Activated T-helper 17 cell treated with anti-CD3 and anti-CD28 coated beads, Interleukin-2, amount 50 U/mL, for 72 hours (primary cell): ENCODE measurements around the gene FGD5. TPM values are rescaled to one million over a fixed set of nuclear protein-coding genes. Genes with fewer than 3 reads are reported as not detected.
A peak's percentile ranks its signal among the peaks of the same experiment; 100 is the strongest.
"Not testable (repeated sequence)": the region's sequence is repeated elsewhere in the genome, so short reads cannot be mapped to it uniquely, and the experiment has no call there.

Experiments used
- ATAC-seq: fragments of 150-1000 bp; cut with Tn5 transposase; replicated peaks from 2 replicates; pipeline ENCODE4 v1.10.0; 2021; ENCODE audit warnings: mild to moderate bottlenecking, moderate library complexity
- H3K27ac Mint-ChIP-seq: one replicate; pipeline ENCODE4 v1.8.0; 2022; ENCODE audit warnings: mixed read lengths
- H3K27me3 Mint-ChIP-seq: one replicate; pipeline ENCODE4 v1.8.0; 2022; ENCODE audit warnings: mixed read lengths
- H3K36me3 Mint-ChIP-seq: one replicate; pipeline ENCODE4 v1.8.0; 2022; ENCODE audit warnings: low read depth, mild to moderate bottlenecking, mixed read lengths
- H3K4me1 Mint-ChIP-seq: one replicate; pipeline ENCODE4 v1.8.0; 2022; ENCODE audit warnings: mixed read lengths
- H3K4me3 Mint-ChIP-seq: one replicate; pipeline ENCODE4 v1.8.0; 2022; ENCODE audit warnings: mild to moderate bottlenecking, mixed read lengths
- H3K9me3 Mint-ChIP-seq: one replicate; pipeline ENCODE4 v1.8.0; 2022; ENCODE audit warnings: mixed read lengths
- total RNA-seq, 2 donors: library from RNA; stranded (reverse); gene quantifications; one replicate each; pipeline ENCODE4 v1.2.3, GENCODE V29; 2022

Gene FGD5
- total RNA-seq, 2 donors from 2014 or later: 0.06 to 0.74 TPM

DNA sequence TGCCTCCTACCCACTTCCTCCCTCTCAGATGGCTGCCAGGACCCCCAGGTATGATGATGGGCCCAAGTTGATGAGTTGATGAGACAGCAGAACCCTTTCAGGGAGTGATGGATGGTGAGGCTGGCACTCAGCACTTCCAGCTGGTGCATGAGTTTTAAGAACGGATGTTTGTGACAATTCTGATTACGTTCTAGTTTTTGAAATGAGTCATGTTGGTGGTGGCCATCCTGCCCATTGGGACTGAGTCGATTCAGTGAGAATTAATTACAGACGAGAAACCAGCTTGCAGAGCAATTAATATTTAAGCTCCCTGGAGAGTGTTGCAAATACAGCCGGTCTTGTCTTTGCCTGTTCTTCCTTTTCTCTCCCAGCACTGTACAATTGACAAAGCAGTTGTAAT lies 71.7 kb downstream of the FGD5 start:
- Mint-ChIP-seq H3K9me3 (no peaks in the 10 kb centered on the region), H3K27ac (peak overlapping the region; percentile 12), H3K4me1 (peaks cover 15% of the 10 kb centered on the region), H3K27me3 (no peaks in the 10 kb centered on the region), H3K36me3 (no peaks in the 10 kb centered on the region), H3K4me3 (peak overlapping the region; percentile 60)
- peak; percentile 91 for ATAC-seq

DNA sequence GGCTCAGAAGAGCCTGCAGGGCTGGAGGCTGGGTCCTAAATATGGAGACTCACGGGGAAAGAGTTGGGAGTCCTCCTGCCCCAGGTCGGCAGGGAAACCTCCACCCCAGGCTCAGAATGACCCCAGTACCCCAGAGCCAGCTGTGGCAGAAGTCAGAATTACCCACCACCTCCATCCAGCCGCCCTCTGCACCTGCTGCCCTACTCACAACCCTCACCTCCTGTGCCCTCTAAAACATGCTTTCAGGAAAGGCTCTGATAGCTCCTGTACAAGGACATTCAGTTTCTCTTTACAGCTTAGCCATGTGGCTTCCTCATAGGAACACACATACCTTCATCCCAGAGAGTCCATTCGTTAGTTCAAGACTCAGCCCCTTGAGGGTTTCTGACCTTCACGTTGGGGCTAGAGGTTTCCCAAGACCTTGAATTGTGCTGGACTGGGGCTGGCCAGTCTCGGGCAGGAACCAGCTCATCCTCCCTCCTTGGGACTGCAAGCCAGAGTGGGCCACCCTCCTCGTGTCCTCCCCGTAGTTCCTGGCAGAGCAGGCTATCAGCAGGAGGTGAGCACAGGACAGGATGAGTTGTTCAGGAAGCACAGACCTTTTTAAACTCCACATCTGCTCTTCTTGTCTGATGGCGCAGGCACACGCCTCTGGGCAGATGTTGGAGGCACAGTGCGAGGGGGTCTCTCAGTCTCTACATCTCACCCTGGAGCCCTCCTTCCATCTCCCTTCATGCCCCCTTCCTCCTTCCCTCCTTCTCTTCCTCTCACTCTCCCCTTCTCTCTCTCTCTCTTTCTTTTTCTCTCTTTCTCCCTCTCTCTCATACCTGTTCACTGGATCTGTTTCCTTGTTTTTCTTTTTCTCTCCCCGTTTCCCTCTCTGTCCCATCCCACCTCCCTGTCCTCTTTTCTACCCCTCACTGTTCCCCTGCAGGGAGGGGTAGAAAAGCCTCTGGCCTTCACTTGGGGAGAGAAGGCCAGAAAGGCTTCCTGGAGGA lies 72.7 kb downstream of the FGD5 start:
- no peaks in the 10 kb centered on the region for H3K27me3 Mint-ChIP-seq
- peak overlapping the region; percentile 20 for H3K27ac Mint-ChIP-seq
- H3K4me3 Mint-ChIP-seq: peak overlapping the region; percentile 60
- peak; percentile 6 for ATAC-seq
- no peaks in the 10 kb centered on the region for H3K36me3 Mint-ChIP-seq
- no peaks in the 10 kb centered on the region for H3K9me3 Mint-ChIP-seq
- H3K4me1 Mint-ChIP-seq: peaks cover 14% of the 10 kb centered on the region

DNA sequence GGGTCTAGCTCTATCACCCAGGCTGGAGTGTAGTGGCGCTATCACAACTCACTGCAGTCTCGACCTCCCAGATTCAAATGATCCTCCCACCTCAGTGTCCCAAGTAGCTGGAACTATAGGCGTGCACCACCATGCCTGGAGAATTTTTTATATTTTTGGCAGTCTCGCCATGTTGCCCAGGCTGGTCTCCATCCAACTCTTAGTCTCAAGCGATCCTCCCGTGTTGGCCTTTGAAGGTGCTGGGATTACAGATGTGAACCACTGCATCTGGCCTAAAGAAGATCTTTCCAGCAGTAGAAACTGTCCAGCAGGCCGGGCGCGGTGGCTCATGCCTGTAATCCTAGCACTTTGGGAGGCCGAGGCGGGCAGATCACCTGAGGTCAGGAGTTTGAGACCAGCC lies 73.5 kb downstream of the FGD5 start:
- Mint-ChIP-seq H3K27ac (peak overlapping the region; percentile 20), H3K36me3 (no peaks in the 10 kb centered on the region), H3K9me3 (no peaks in the 10 kb centered on the region)

DNA sequence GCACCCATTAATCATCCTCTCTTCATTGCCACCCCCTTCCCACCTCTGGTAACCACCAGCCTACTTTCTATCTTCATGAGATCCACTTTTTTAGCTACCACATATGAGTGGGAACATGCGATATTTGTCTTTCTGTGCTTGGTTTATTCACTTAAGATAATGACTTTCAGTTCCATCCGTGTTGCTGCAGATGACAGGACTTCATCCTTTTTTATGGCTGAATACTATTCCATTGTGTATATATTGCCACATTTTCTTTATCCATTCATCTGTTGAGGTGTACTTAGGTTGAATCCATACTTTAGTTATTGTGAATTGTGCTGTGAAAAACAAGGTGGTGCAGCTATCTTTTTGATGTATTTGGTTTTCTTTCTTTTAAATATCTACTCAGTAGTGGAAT lies 75.3 kb downstream of the FGD5 start:
- no peaks in the 10 kb centered on the region for H3K9me3 Mint-ChIP-seq
- no peak for ATAC-seq
- peaks cover 11% of the 10 kb centered on the region for H3K27me3 Mint-ChIP-seq
- no peak overlapping the region for H3K27ac Mint-ChIP-seq
- H3K36me3 Mint-ChIP-seq: no peaks in the 10 kb centered on the region
- H3K4me3 Mint-ChIP-seq: no peak overlapping the region
- H3K4me1 Mint-ChIP-seq: peaks cover 14% of the 10 kb centered on the region

More for the DNA sequence above, 73.5 kb downstream of the FGD5 start:
- peaks cover 5% of the 10 kb centered on the region for H3K27me3 Mint-ChIP-seq
- H3K4me3 Mint-ChIP-seq: no peak overlapping the region
- ATAC-seq: no peak
- H3K4me1 Mint-ChIP-seq: peaks cover 14% of the 10 kb centered on the region

DNA sequence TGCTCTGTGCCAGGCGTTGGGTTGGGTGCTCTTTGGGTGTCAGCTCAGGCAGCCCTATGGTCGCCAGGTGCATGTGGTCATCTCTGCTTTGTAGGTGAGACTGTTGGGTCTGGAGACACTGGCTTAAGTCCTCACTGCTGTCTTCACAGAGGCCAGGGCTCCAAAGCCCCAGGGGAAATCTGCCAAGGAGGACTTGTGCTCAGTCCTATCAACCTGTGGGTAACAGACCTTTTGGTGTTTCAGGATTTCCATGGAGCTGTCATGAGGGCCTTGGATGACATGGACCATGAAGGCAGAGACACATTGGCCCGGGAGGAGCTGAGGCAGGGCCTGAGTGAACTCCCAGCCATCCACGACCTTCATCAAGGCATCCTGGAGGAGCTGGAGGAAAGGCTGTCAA lies 78.5 kb downstream of the FGD5 start:
- no peaks in the 10 kb centered on the region for H3K36me3 Mint-ChIP-seq
- no peak overlapping the region for H3K27ac Mint-ChIP-seq
- ATAC-seq: no peak
- H3K4me3 Mint-ChIP-seq: no peak overlapping the region
- H3K9me3 Mint-ChIP-seq: no peaks in the 10 kb centered on the region
- H3K4me1 Mint-ChIP-seq: no peaks in the 10 kb centered on the region
- peaks cover 11% of the 10 kb centered on the region for H3K27me3 Mint-ChIP-seq

DNA sequence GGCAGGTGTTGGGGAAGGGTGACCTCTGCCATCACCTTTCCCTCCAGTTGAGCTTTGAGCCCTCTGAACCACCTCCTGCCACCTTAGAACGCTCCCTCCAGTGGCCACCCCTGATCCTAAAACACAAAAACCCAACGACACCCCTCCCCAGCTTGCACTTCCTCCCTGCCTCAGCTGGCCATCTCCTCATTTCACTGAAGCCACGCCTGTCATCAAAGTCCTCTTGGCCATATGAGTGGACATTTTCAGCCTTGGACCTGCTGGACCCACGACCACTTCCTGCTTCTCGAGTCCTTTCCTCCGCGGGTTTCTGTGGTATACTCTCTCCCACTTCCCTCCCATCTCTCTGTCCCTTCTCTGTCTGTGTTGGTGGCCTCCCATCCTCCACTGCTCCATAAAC lies 80.2 kb downstream of the FGD5 start:
- Mint-ChIP-seq H3K27ac (no peak overlapping the region), H3K4me1 (no peaks in the 10 kb centered on the region), H3K4me3 (no peak overlapping the region), H3K36me3 (no peaks in the 10 kb centered on the region), H3K9me3 (no peaks in the 10 kb centered on the region), H3K27me3 (peaks cover 11% of the 10 kb centered on the region)
- no peak for ATAC-seq

DNA sequence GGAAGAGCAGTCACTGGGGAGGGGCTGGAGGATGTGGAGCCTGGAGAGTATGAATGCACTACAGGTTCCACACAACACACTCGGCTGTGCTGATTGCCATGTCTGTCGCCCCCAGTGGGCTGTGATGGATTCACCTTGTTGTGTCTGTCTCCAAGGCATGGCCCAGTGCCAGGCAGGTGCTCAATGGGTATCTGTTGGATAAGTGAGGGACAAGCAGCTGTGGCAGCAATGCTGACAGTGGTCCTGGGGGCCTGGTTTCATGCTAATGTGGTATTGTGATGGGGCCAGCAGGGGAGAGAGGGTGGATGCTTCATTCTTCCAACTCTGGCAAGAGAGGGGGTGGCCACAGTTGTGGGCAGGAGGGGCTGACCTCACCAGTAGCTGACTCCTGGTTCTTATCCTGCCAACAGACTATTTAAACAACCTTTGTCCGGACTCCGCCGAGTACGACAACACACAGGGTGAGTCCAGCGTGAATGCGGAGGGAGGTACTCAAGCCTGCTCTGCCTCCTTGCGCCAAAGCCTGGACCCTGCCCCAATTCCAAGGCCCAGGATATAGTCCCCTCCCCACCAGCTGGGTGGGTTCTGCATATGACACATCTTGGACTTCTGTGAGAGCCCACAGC lies 81.3 kb downstream of the FGD5 start:
- Mint-ChIP-seq H3K27ac (no peak overlapping the region), H3K27me3 (peaks cover 13% of the 10 kb centered on the region), H3K4me3 (no peak overlapping the region), H3K4me1 (no peaks in the 10 kb centered on the region), H3K9me3 (peaks cover 2% of the 10 kb centered on the region), H3K36me3 (no peaks in the 10 kb centered on the region)
- no peak for ATAC-seq

DNA sequence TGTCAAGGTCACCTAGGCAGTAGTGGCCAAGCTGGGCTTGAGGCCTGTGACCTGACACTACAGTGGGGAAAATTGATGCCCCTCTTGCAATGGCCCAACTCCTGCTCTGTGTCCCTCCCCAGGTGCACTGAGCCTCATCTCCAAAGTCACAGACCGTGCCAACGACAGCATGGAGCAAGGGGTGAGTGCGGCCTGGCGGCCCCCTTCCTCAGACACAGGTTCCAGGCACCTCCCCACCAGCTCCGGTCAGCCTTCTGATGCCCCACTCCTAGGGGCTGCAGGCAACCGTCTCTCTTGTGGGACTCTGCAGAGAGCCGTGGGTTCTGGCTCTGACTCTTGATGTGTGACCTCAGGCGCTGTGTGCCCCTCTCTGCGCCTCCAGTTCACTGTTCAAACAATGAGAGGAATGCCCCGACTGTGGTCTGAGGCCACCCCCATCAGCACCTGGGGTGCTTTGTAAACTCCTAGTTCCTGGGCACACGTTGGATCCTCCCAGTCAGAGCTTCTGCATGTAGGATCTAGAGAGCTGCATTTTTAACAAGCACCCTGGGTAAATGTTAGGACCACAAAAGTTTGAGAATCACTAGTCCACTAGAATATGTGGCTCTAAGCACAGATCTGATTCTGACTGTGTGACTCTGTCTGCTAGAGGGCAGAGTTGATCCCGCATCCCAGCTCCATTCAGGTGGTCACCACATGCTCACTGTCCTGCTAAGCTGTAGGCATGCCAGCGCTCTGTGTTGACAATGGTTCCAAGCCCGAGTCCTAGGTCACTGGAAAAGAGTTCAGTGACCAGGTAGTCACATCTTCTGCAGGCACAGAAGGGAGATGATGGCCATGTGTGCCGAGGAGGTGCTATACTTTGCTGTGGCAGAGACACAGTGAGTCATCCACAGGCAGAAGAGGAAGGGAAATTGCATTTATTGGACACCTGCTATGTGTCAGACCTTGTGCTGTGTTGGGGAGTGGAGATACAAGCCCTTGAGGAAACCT lies 82.4 kb downstream of the FGD5 start:
- Mint-ChIP-seq H3K27ac (no peak overlapping the region), H3K4me1 (no peaks in the 10 kb centered on the region), H3K27me3 (peaks cover 15% of the 10 kb centered on the region), H3K9me3 (peaks cover 8% of the 10 kb centered on the region), H3K4me3 (no peak overlapping the region), H3K36me3 (no peaks in the 10 kb centered on the region)
- ATAC-seq: no peak

DNA sequence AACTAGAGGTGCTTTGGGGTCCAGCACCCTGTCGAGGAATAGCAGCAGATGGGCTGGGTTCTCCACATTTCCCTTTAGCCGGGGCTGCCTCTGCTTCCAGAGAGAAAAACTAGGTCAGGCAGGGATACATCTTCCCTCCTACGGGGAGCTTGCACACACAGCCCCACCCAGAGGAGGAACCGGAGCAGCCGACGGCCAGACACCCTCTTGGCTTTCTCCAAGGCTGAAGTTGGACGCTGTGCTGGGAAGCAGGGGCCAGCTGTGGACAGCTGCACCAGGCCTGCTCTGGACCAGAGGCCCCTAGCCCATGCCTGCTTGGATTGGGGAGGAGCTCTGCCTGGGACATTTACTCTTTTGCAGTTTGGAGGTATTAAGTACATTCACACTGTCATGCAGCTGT lies 84.0 kb downstream of the FGD5 start:
- Mint-ChIP-seq H3K36me3 (no peaks in the 10 kb centered on the region), H3K4me3 (no peak overlapping the region), H3K27ac (no peak overlapping the region), H3K9me3 (peaks cover 8% of the 10 kb centered on the region), H3K4me1 (no peaks in the 10 kb centered on the region), H3K27me3 (peaks cover 10% of the 10 kb centered on the region)
- no peak for ATAC-seq

DNA sequence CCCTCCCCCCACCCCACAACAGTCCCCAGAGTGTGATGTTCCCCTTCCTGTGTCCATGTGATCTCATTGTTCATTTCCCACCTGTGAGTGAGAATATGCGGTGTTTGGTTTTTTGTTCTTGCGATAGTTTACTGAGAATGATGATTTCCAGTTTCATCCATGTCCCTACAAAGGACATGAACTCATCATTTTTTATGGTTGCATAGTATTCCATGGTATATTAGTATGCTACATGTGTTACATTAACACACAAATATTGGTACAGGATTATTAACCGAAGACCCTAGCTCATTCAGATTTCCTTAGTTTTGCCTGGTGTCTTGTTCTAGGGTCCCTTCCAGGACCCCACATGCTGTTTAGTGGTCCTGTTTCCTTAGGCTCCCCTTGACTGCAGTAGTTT lies 84.7 kb downstream of the FGD5 start:
- H3K27ac Mint-ChIP-seq, H3K27me3 Mint-ChIP-seq, H3K4me3 Mint-ChIP-seq, H3K4me1 Mint-ChIP-seq, ATAC-seq, H3K9me3 Mint-ChIP-seq, H3K36me3 Mint-ChIP-seq: not testable (repeated sequence)

DNA sequence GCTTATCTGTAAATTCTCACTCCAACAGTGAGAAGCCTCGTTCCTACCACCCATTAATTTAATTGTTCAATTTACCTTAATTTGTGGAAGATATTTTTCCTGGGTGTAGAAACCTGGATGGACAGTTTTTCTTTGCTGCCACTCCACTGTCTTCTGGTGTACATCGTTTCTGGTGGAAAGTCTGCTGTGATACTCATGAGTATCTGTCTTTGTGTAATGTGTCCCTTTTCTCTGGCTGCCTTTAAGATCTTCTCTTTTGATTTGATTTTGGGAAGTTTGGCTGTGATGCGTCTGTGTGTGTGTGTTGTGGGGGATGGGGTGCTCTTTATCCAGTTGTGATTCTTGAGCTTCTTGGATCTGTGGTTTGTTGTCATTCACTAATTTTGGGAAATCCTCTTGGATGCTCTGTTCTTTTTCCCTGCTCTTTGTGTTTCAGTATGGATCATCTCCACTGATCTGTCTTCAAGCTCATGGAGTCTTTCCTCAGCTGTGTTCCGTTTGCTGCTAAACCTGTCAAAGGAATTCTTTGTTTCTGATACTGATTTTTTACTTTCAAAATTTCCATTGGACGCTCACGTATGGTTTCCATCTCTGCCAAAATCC lies 86.4 kb downstream of the FGD5 start:
- Mint-ChIP-seq H3K9me3 (peaks cover 8% of the 10 kb centered on the region), H3K36me3 (no peaks in the 10 kb centered on the region), H3K4me3 (no peak overlapping the region), H3K27ac (no peak overlapping the region), H3K27me3 (peaks cover 8% of the 10 kb centered on the region), H3K4me1 (no peaks in the 10 kb centered on the region)
- ATAC-seq: no peak

DNA sequence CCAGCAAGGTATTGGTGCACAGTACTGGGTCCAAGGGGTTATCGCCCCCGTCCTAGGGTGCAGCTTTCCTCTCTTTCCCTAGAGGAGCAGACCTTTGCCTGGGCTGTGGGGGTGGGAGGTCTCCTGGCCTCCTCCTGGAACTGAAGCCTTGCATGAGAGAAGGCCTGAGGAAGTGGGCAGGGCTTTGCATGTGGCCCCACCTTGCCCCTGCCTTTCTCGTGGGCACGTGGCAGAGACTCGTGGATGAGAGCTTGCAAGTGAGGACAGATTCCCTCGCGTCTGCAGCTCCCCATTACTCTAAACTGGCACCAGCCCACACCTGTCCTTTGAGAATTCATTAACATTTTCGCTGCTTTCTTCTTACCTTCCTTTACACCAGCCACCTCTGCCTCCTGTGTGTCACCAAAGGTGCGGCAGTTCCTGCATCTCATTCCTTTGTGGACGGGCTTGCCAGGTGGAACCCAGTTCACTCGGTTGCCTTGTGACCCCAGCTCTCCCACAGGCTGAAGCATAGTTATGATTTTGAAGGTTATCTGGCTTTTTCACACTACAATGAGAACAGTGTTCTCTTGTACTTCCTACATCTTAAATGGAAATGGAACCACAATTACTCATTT lies 87.7 kb downstream of the FGD5 start:
- Mint-ChIP-seq H3K4me3 (no peak overlapping the region), H3K27ac (no peak overlapping the region), H3K36me3 (no peaks in the 10 kb centered on the region), H3K27me3 (peaks cover 8% of the 10 kb centered on the region), H3K4me1 (no peaks in the 10 kb centered on the region), H3K9me3 (peaks cover 8% of the 10 kb centered on the region)
- ATAC-seq: no peak

DNA sequence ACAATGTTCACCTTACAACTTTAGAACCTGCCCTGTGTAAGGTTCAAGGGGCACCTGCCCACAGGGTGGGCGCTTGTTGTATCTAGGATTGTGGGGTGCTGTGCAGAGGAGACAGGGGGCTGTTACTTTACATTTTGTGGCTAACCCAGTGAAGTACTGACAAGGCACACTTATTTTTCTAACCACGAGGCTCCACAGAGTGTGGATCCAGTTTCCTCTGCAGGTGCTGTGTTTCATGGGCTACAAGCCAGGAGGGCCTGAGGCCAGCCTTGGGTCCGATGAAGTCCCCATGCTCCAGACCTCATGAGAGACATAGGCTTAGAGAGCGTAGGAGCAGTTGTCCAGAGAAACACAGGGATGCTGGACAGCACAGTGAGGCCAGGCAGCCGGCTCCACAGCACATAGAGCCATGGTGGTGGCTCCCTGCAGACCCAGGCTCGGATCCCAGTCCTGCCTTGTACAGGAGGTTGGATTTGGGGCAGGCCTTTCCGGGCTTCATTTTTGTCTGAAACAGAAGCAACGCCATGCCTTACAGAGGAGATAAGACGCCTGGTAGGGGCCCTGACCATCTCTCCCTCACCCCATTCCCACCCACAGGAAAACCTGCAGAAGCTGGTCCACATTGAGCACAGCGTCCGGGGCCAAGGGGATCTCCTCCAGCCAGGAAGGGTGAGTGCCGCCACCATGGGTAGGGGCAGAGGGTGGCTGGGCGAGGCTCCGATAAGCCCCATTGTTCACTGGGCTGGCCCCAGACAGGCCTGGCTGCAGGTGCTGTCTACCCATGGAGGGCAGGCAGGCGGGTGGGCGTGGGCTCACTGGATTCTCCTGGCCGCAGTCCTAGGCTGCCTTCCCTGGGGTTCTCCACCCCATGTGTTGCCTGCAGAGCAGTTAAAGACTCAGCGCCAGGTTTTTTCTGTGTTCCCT lies 88.5 kb downstream of the FGD5 start:
- no peak for ATAC-seq
- Mint-ChIP-seq H3K4me1 (no peaks in the 10 kb centered on the region), H3K27ac (no peak overlapping the region), H3K36me3 (no peaks in the 10 kb centered on the region), H3K27me3 (peaks cover 8% of the 10 kb centered on the region), H3K4me3 (no peak overlapping the region), H3K9me3 (peaks cover 8% of the 10 kb centered on the region)
